Measurements from ENCODE around the gene LSS. TPM values are rescaled to one million over a fixed set of nuclear protein-coding genes. Genes with fewer than 3 reads are reported as not detected.
A peak's percentile ranks its signal among the peaks of the same experiment; 100 is the strongest.

LSS gene
- total and polyA plus RNA-seq, 2 experiments from 2014 or later = 86.9 to 112 TPM

DNA sequence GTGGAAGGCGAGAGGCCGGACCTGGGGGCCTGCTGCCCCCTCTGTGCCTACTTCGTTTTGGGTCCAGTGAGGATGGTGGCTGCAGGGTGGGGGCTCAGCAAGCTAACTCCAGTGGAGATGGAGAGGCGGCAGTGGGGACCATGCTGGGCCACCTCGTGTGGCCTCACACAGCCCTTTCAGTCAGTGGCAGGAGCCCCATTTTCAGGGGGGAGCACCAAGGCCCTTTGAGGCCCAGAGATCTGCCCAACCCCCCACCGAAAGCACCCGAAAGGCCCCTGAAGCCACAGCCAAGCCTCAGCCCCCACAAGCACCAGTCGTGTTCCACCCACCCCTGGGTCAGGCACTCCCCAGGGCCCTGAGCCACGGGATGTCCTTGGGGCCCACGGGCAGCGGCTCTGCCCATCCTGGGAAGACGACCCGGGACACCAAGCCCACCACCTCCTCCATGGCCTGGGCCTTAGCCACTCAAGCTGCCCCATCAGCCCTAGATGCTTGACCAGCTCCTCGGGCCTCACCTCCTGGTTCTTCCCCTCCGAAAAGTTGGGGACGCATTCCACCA lies 73.5 kb downstream of the LSS start:
- peak overlapping the region; percentile 91 for H3K27ac ChIP-seq
- H3K4me3 ChIP-seq = no peak overlapping the region
- peaks cover 37% of the 10 kb centered on the region for H3K4me1 ChIP-seq (ENCODE audit: low read depth)
- H3K27me3 ChIP-seq = no peaks in the 10 kb centered on the region
- H3K9me3 ChIP-seq (ENCODE audit: low read depth) = no peaks in the 10 kb centered on the region
- TF ChIP-seq, protein P1, sequence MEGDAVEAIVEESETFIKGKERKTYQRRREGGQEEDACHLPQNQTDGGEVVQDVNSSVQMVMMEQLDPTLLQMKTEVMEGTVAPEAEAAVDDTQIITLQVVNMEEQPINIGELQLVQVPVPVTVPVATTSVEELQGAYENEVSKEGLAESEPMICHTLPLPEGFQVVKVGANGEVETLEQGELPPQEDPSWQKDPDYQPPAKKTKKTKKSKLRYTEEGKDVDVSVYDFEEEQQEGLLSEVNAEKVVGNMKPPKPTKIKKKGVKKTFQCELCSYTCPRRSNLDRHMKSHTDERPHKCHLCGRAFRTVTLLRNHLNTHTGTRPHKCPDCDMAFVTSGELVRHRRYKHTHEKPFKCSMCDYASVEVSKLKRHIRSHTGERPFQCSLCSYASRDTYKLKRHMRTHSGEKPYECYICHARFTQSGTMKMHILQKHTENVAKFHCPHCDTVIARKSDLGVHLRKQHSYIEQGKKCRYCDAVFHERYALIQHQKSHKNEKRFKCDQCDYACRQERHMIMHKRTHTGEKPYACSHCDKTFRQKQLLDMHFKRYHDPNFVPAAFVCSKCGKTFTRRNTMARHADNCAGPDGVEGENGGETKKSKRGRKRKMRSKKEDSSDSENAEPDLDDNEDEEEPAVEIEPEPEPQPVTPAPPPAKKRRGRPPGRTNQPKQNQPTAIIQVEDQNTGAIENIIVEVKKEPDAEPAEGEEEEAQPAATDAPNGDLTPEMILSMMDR (IDR thresholded peaks at IDR 0.05; ENCODE audit: low read depth, low read length) = no peak
- no peaks in the 10 kb centered on the region for H3K36me3 ChIP-seq
- no peak for DNase-seq (ENCODE audit: low read depth in 1 of 2, low spot score in 1 of 2)

DNA sequence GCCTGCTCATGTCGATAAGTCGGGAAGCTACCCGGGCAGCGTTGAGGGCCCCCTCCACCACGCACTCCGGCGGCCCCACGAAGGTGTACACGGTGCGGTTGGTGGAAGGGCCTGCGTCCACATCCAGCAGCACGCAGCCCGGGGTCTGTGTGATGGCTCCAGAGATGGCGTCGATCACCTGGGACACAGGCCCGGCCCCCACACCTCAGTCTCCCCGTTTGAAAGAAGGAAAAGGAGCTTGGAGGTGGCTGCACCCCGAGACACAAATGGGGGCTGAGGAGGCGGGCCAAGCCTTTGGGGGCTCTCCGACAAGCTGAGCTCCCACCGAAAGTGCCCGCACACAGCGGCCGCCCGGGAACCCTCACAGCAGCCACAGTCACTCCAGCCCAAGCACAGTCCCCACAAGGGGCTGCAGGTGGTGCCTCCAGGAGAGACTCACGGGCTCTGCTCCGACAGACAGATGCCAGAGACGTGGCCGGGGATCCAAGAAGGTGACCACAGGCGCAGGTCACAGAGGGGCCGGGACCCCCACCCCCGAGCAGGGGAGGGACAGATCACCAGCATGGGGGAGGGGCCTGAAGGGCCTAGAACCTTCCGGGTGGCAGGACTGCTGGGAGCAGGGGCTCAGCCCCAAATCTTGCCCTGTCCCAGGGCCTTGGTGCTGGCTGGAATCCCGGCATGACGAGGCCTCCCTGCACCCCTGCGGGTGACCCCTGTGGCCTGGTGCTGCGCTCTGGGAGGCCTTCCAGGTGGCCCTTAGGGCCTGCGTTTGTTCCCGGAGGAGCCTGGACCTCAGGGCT lies 74.2 kb downstream of the LSS start:
- Histone ChIP-seq H3K36me3 (no peaks in the 10 kb centered on the region), H3K27me3 (no peaks in the 10 kb centered on the region), H3K4me1 (ENCODE audit: low read depth) (peaks cover 37% of the 10 kb centered on the region), H3K27ac (peak overlapping the region; percentile 91), H3K9me3 (ENCODE audit: low read depth) (no peaks in the 10 kb centered on the region), H3K4me3 (no peak overlapping the region)
- TF ChIP-seq, protein P1 (IDR thresholded peaks at IDR 0.05; ENCODE audit: low read depth, low read length) = no peak
- no peak for DNase-seq (ENCODE audit: low read depth in 1 of 2, low spot score in 1 of 2)

DNA sequence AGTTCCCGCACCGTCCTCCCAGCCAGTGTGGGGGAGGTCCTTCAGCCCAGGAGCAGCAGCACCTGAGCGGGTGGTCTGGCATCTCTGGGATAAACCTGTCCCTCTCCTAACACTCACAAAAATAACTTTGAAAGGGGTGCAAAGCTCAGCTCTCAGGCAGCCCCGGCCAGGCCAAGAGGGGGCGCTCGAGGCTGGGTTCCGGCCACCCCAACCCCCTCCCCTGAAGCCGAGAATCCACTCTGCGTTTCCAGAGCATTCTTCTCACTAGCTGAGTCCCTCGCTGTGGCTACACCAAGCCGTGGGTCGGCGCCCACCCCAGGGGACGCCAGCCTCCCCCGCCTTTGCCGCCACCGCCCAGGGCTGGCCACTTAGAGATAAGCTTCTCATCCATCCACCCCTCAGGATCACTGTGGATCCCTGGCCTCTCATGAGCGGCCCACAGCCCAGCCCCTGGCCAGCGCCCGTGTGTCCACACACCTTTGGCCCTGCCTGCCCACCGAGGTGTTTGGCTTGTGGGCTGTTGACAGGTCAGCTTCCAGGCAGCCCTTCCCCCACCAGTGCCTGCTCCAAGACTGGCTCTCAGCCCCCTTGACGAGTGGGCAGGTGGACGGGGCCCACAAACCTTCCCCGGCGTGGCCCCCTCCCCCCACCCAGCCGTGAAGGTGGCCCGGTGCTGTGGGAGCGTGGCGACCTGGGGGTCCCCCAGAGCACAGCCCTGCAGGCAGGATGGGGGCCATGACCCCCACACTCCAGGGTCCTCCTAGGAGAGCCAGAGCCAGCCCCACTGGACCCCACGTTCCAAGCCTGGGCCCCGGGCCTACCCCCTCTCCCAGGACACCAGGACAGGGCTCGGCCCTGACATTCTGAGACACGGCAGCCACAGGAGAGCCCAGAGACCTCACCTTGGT lies 75.1 kb downstream of the LSS start:
- peaks cover 39% of the 10 kb centered on the region for H3K4me1 ChIP-seq (ENCODE audit: low read depth)
- H3K36me3 ChIP-seq = no peaks in the 10 kb centered on the region
- peak overlapping the region; percentile 91 for H3K27ac ChIP-seq
- DNase-seq (ENCODE audit: low read depth in 1 of 2, low spot score in 1 of 2) = peak; percentile 68 to 75
- no peaks in the 10 kb centered on the region for H3K9me3 ChIP-seq (ENCODE audit: low read depth)
- no peak overlapping the region for H3K4me3 ChIP-seq
- H3K27me3 ChIP-seq = no peaks in the 10 kb centered on the region
- TF ChIP-seq, protein P1 (IDR thresholded peaks at IDR 0.05; ENCODE audit: low read depth, low read length) = peak; percentile 94

DNA sequence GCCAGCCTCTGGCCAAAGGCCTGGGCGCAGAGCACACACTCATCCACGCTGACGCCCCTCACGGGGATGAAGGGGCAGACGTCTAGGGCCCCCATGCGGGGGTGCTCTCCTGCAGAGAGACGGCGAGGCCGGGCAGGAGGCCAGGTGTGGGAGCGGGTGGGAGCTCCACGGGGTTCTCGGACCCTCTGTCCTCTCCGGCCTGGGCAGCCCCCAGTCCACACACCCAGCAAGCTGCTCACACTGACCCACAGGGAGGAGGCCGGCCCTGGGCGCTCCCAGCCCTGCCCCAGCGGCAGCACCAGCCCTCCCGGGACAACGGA lies 75.7 kb downstream of the LSS start:
- no peaks in the 10 kb centered on the region for H3K36me3 ChIP-seq
- H3K27ac ChIP-seq = peak overlapping the region; percentile 91
- no peaks in the 10 kb centered on the region for H3K9me3 ChIP-seq (ENCODE audit: low read depth)
- TF ChIP-seq, protein P1 (IDR thresholded peaks at IDR 0.05; ENCODE audit: low read depth, low read length) = no peak
- DNase-seq (ENCODE audit: low read depth in 1 of 2, low spot score in 1 of 2) = no peak
- H3K4me3 ChIP-seq = no peak overlapping the region
- no peaks in the 10 kb centered on the region for H3K27me3 ChIP-seq
- peaks cover 42% of the 10 kb centered on the region for H3K4me1 ChIP-seq (ENCODE audit: low read depth)

DNA sequence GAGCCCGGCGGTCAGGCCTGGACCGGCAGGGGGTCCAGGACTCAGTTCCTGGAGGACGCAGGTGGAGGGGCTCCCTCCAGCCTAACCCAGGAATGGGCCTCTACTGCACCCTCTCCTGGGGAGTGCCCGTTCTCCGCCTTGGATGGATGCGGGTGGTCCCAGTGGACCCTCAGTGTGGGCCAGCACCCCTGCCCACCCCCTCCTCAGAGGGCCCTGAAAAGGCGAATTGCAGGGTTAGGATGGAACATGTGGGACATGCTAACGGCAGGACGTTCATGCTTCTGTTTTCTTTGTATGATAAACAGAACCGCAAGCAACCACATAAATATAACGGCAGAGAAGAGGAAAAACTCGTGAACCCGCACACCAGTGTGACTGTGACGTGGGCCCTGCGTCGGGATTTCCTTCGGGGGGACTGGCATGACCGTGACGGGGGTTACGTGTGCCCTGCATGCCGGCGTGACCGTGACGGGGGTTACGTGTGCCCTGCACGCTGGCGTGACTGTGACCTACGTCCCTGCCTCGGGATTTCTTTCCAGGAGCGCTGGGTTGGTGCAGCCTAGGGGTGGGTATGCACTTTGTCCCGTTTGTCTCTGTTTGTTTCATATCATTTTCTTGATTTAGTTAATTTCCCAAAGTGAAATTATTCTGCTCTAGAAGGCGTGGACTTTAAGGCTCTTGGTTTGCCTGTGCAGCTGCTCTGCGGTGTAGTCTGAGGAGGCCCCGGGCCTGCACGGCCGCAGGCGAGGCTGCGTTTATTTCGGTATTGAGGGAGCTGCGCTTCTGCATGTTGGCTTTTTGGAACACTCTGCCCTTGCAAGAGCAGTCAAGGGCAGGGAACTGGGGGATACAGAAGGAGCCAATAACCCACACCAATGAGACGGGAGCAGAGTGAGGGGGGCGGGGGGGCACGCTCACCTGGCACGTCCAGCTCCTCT lies 76.3 kb downstream of the LSS start:
- Histone ChIP-seq H3K27ac (peak overlapping the region; percentile 91), H3K4me1 (ENCODE audit: low read depth) (peaks cover 42% of the 10 kb centered on the region), H3K9me3 (ENCODE audit: low read depth) (no peaks in the 10 kb centered on the region), H3K27me3 (no peaks in the 10 kb centered on the region), H3K36me3 (no peaks in the 10 kb centered on the region), H3K4me3 (no peak overlapping the region)
- TF ChIP-seq, protein P1 (IDR thresholded peaks at IDR 0.05; ENCODE audit: low read depth, low read length) = no peak
- DNase-seq (ENCODE audit: low read depth in 1 of 2, low spot score in 1 of 2) = no peak

Data from cardiac muscle cell (in vitro differentiated cells and primary cell).